ENCODE data around the gene CALCR.

- TF ChIP-seq E2F6 (IDR thresholded peaks at IDR 0.05; ENCODE audit: borderline replicate concordance in 1 of 2, extremely low read depth in 1 of 2, insufficient read depth in 1 of 2, insufficient read length in 1 of 2, low read depth in 1 of 2, low read length in 1 of 2, poor library complexity in 1 of 2, severe bottlenecking in 1 of 2) (no peak), MLLT1 (IDR thresholded peaks at IDR 0.05) (no peak), TAF1 (IDR thresholded peaks at IDR 0.05; ENCODE audit: control insufficient read depth, extremely low read depth, insufficient read depth, low read length, severe bottlenecking) (no peak)
Measured at GRCh38 chr7:93535616-93536015, 38.9 kb downstream of the CALCR start.

Measured in K562 (cell line).